OCI-LY1 (cell line): ENCODE data around the gene ANO6.

Source experiments
- CTCF ChIP-seq: fragments of 200-600 bp; sonication (generic), shearing (Covaris generic); IDR thresholded peaks from 2 replicates; pipeline ENCODE4 v1.5.1; 2017; ENCODE audit warnings: mild to moderate bottlenecking, antibody characterized with exemption, low read length, moderate library complexity, mixed read lengths
- EZH2 ChIP-seq: fragments of 200-600 bp; sonication (generic), shearing (Covaris generic); IDR thresholded peaks from 2 replicates; pipeline ENCODE4 v1.8.0; 2017; ENCODE audit warnings: borderline replicate concordance, mixed run types, mild to moderate bottlenecking, antibody characterized with exemption, low read length, moderate library complexity, mixed read lengths

- TF ChIP-seq CTCF (no peak), EZH2 (no peak)
These were observed 192.8 kb downstream of the ANO6 start for GRCh38 chr12:45408729-45409114.
